ENCODE results near the gene ZNF691. TPM values are rescaled to one million over a fixed set of nuclear protein-coding genes. Genes with fewer than 3 reads are reported as not detected.

Gene ZNF691
- polyA plus RNA-seq, 1 of the 3 experiments (the other 2 are of a cell fraction), result 7.2 TPM

DNA sequence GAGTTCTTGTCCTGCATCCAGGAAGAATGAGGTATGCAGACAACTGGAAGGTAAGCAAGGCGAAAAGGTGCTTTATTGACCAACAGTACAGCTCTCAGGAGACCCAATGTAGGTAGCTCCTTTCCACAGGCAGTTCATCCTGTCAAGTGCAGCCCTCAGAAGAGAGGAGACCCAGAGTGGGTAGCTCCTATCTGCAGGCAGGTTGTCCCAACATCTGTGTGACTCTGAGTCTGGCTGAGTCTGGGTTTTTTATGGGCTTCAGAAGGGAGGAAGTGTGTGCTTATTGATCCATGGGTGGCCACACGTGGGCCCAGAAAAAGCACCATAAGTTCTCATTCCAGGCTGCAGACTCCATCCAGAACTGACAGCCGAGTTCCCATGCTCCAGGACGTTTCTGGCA is 34.0 kb downstream of the ZNF691 start:
- Histone ChIP-seq H3K4me2 (no peak overlapping the region), H3K27me3 (ENCODE audit: insufficient read depth) (no peaks in the 10 kb centered on the region; the same call in 1 of the 2 replicates), H3K79me2 (ENCODE audit: insufficient read depth) (no peaks in the 10 kb centered on the region), H2AFZ (ENCODE audit: low read depth) (no peak overlapping the region), H3K9ac (no peak overlapping the region), H3K4me3 (ENCODE audit: low read depth in 2 of 2, low read length in 1 of 2) (no peak overlapping the region), H3K4me1 (ENCODE audit: control insufficient read depth in 1 of 2, insufficient read depth in 2 of 2, low read depth in 1 of 2, low read length in 1 of 2) (no peaks in the 10 kb centered on the region), H4K20me1 (ENCODE audit: insufficient read depth) (no peaks in the 10 kb centered on the region), H3K36me3 (replicated peaks in 1 of 2; ENCODE audit: control insufficient read depth in 1 of 2, insufficient read depth in 2 of 2, low read length in 1 of 2) (no peaks in the 10 kb centered on the region), H3F3A (replicated peaks; ENCODE audit: insufficient read depth) (no peaks in the 10 kb centered on the region), H3K9me2 (no peaks in the 10 kb centered on the region), H3K27ac (ENCODE audit: low read depth in 2 of 2, low read length in 1 of 2) (no peak overlapping the region), H3K9me3 (no peaks in the 10 kb centered on the region)
- no peak for DNase-seq
- POLR2A ChIA-PET, result no interaction called here
- CTCF ChIA-PET, result interaction anchor here (0.8 to 1.2 kb wide), 2 partner anchors 33 to 34 kb away, joined by 3 read pairs; partner anchors contain the start of gene ZNF691
- TF ChIP-seq FOXM1 (IDR thresholded peaks at IDR 0.05; ENCODE audit: low read depth) (no peak), RXRA (IDR thresholded peaks at IDR 0.05; ENCODE audit: borderline replicate concordance, low read depth) (no peak), MXI1 (IDR thresholded peaks at IDR 0.05; ENCODE audit: low read depth, low read length) (no peak), RFX5 (IDR thresholded peaks at IDR 0.05; ENCODE audit: low read length) (no peak), RCOR1 (IDR thresholded peaks at IDR 0.05; ENCODE audit: low read length) (no peak), RAD21 (IDR thresholded peaks at IDR 0.05; ENCODE audit: low read length) (no peak), CHD2 (IDR thresholded peaks at IDR 0.05; ENCODE audit: low read length, partially characterized antibody) (no peak), USF1 (IDR thresholded peaks at IDR 0.05; ENCODE audit: borderline replicate concordance, low read depth) (no peak), IRF3 (IDR thresholded peaks at IDR 0.05; ENCODE audit: low read depth, low read length) (no peak), MEF2A (IDR thresholded peaks at IDR 0.05; ENCODE audit: borderline replicate concordance, low read depth) (no peak), EZH2phosphoT487 (IDR thresholded peaks at IDR 0.05; ENCODE audit: borderline replicate concordance, low read depth) (no peak), FOXJ3 (CRISPR knock-in tag; IDR thresholded peaks at IDR 0.05) (no peak), GATA2 (CRISPR knock-in tag; IDR thresholded peaks at IDR 0.05) (no peak), ELF1 (IDR thresholded peaks at IDR 0.05) (no peak)
- TF ChIP-seq, protein P1, sequence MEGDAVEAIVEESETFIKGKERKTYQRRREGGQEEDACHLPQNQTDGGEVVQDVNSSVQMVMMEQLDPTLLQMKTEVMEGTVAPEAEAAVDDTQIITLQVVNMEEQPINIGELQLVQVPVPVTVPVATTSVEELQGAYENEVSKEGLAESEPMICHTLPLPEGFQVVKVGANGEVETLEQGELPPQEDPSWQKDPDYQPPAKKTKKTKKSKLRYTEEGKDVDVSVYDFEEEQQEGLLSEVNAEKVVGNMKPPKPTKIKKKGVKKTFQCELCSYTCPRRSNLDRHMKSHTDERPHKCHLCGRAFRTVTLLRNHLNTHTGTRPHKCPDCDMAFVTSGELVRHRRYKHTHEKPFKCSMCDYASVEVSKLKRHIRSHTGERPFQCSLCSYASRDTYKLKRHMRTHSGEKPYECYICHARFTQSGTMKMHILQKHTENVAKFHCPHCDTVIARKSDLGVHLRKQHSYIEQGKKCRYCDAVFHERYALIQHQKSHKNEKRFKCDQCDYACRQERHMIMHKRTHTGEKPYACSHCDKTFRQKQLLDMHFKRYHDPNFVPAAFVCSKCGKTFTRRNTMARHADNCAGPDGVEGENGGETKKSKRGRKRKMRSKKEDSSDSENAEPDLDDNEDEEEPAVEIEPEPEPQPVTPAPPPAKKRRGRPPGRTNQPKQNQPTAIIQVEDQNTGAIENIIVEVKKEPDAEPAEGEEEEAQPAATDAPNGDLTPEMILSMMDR (IDR thresholded peaks at IDR 0.05), result no peak
- WGBS (ENCODE audit: low lambda C conversion rate), result 30% methylated on average over 2 of the region's 4 CpGs
